GM06990 (cell line): ENCODE results near the gene MC3R.

ENCODE experiments used
- DNase-seq: peaks from one replicate; pipeline ENCODE4 v3.0.0-alpha.2; 2011; ENCODE audit not compliant: insufficient read length; ENCODE audit errors: extremely low read depth
- H3K27me3 ChIP-seq: replicated peaks from 2 replicates; pipeline ENCODE4 v1.6.0; 2011; ENCODE audit warnings: low read length; ENCODE audit not compliant: control insufficient read depth, insufficient read depth
- H3K36me3 ChIP-seq: 2 replicates; pipeline ENCODE4 v1.5.1; 2011; ENCODE audit warnings: low read length; ENCODE audit not compliant: control insufficient read depth, insufficient read depth
- H3K4me3 ChIP-seq: replicated peaks from 2 replicates; pipeline ENCODE4 v1.5.1; 2011; ENCODE audit warnings: low read depth, mild to moderate bottlenecking, control low read depth, low read length
- CTCF ChIP-seq: IDR thresholded peaks from 2 replicates; pipeline ENCODE4 v1.5.1; 2011; ENCODE audit warnings: low read length, control low read depth, mild to moderate bottlenecking, inconsistent platforms; ENCODE audit not compliant: insufficient read depth, poor library complexity, severe bottlenecking

The MC3R gene

GRCh38 chr20:56247954-56248782 is at the start of gene MC3R:
Gene MC3R, plus strand, starts transcription at chr20:56248732. Its CDS starts 112 bp downstream, at chr20:56248844.
- TF ChIP-seq CTCF, result peak; percentile 84
- Histone ChIP-seq H3K36me3 (no peaks in the 10 kb centered on the region), H3K4me3 (no peak within 1 kb of the TSS), H3K27me3 (no peaks in the 10 kb centered on the region)
- DNase-seq, result no peak

- Histone ChIP-seq H3K4me3 (no peak overlapping the region), H3K27me3 (no peaks in the 10 kb centered on the region), H3K36me3 (no peaks in the 10 kb centered on the region)
- no peak for DNase-seq
- peak; percentile 32 for TF ChIP-seq CTCF
Measured at GRCh38 chr20:56200456-56200855, 48.1 kb upstream of the MC3R start.

DNA sequence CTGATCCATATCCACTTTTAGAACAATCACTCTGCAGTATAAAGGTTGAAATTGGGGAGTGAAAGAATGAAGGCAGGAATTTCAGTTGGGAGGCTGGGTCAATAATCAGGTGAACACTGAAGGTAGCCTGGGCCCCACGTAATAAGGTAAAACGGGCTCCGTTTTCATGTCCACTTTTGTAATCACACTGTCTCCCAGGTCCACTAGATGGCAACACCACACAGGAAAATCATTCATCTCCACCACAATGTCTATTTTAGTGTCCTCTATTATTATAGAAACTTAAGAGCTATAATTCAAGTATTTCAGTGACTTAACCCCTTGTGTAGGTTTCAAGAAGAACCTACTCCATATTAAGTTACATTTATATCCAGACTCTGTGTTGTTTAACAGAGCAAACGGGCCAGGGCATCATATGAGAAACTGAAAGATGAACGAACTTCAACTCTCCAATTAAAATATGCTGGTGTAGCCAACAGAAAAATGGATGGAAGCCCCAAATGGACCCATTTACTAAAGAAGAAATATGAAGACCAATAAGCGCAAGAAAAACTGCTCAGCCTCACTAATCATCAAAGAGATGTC is 45.9 kb upstream of the MC3R start:
- no peak for DNase-seq
- H3K4me3 ChIP-seq, result no peak overlapping the region
- TF ChIP-seq CTCF, result no peak
- H3K36me3 ChIP-seq, result no peaks in the 10 kb centered on the region
- no peaks in the 10 kb centered on the region for H3K27me3 ChIP-seq

GRCh38 chr20:56204206-56204605 is 44.3 kb upstream of the MC3R start:
- no peak for DNase-seq
- Histone ChIP-seq H3K27me3 (no peaks in the 10 kb centered on the region), H3K4me3 (no peak overlapping the region), H3K36me3 (no peaks in the 10 kb centered on the region)
- TF ChIP-seq CTCF, result no peak

- no peak for TF ChIP-seq CTCF
Measured at GRCh38 chr20:56205346-56205745, 43.2 kb upstream of the MC3R start.

GRCh38 chr20:56207656-56208055 is 40.9 kb upstream of the MC3R start:
- Histone ChIP-seq H3K36me3 (no peaks in the 10 kb centered on the region), H3K4me3 (no peak overlapping the region), H3K27me3 (no peaks in the 10 kb centered on the region)
- DNase-seq, result no peak
- no peak for TF ChIP-seq CTCF

More at GRCh38 chr20:56205346-56205745, 43.2 kb upstream of the MC3R start:
- Histone ChIP-seq H3K36me3 (no peaks in the 10 kb centered on the region), H3K4me3 (no peak overlapping the region), H3K27me3 (no peaks in the 10 kb centered on the region)
- no peak for DNase-seq
